HG03066 (cell line): ENCODE results near the gene MTOR.
"Not testable (repeated sequence)": the region's sequence is repeated elsewhere in the genome, so short reads cannot be mapped to it uniquely, and the experiment has no call there.

Experiments
- ATAC-seq: cut with Tn5 transposase; IDR thresholded peaks from one replicate; pipeline ENCODE4 v1.9.1; 2021; ENCODE audit warnings: low read depth; ENCODE audit not compliant: unreplicated experiment

Gene MTOR

GRCh38 chr1:11070876-11071275 lies 191.5 kb downstream of the MTOR start:
- no peak for ATAC-seq

GRCh38 chr1:11068600-11069473 lies 193.5 kb downstream of the MTOR start:
- no peak for ATAC-seq

GRCh38 chr1:11067716-11068599 lies 194.4 kb downstream of the MTOR start:
- no peak for ATAC-seq

GRCh38 chr1:11065796-11066195 lies 196.6 kb downstream of the MTOR start:
- no peak for ATAC-seq

GRCh38 chr1:11064942-11065341 lies 197.4 kb downstream of the MTOR start:
- no peak for ATAC-seq

GRCh38 chr1:11063937-11064537 lies 198.3 kb downstream of the MTOR start:
- ATAC-seq, result not testable (repeated sequence)

- no peak for ATAC-seq
Measured at GRCh38 chr1:11062965-11063401, 199.4 kb downstream of the MTOR start.

- ATAC-seq, result no peak
Measured at GRCh38 chr1:11061652-11062365, 200.5 kb downstream of the MTOR start.

GRCh38 chr1:11059968-11060830 lies 202.2 kb downstream of the MTOR start, which contains the start of gene SRM:
Gene SRM, minus strand, starts transcription at chr1:11060018. Its CDS starts 75 bp downstream, at chr1:11059943.
- ATAC-seq, result peak; percentile 83

- peak; percentile 24 for ATAC-seq
Measured at GRCh38 chr1:11059155-11059967, 203.0 kb downstream of the MTOR start.

GRCh38 chr1:11058595-11059154 lies 203.7 kb downstream of the MTOR start:
- no peak for ATAC-seq

- no peak for ATAC-seq
Measured at GRCh38 chr1:11058026-11058425, 204.3 kb downstream of the MTOR start.

GRCh38 chr1:11057477-11057876 lies 204.9 kb downstream of the MTOR start:
- ATAC-seq, result no peak
